GF-D8 (cell line): ENCODE measurements around the gene LUM.

Source experiments
- DNase-seq: peaks from one replicate; lab custom pipeline; 2025; lab: John Stamatoyannopoulos, UW

The LUM gene

GRCh38 chr12:91111366-91112325, at the start of gene LUM:
TSS of gene LUM (minus strand) at chr12:91111494. CDS start at chr12:91108979, 2,515 bp downstream.
- DNase-seq, result no peak

- no peak for DNase-seq
These were observed 49.7 kb upstream of the LUM start for GRCh38 chr12:91161009-91161408.

GRCh38 chr12:91155990-91156389, 44.7 kb upstream of the LUM start:
- no peak for DNase-seq

- no peak for DNase-seq
These were observed 42.8 kb upstream of the LUM start for GRCh38 chr12:91154131-91154530.

- no peak for DNase-seq
These were observed 32.8 kb upstream of the LUM start for GRCh38 chr12:91144053-91144452.

- no peak for DNase-seq
These were observed 31.9 kb upstream of the LUM start for GRCh38 chr12:91143206-91143605.

- DNase-seq, result no peak
These were observed 30.9 kb upstream of the LUM start for GRCh38 chr12:91142221-91142631.

- DNase-seq, result no peak
These were observed 29.0 kb upstream of the LUM start for GRCh38 chr12:91140026-91140931.

- DNase-seq, result no peak
These were observed 28.0 kb upstream of the LUM start for GRCh38 chr12:91139286-91139685.

GRCh38 chr12:91138337-91138920, 27.1 kb upstream of the LUM start:
- DNase-seq, result no peak

GRCh38 chr12:91133871-91134270, 22.6 kb upstream of the LUM start:
- no peak for DNase-seq

- no peak for DNase-seq
These were observed 18.5 kb upstream of the LUM start for GRCh38 chr12:91129662-91130362.

- DNase-seq, result no peak
These were observed 16.5 kb upstream of the LUM start for GRCh38 chr12:91127751-91128150.

GRCh38 chr12:91127306-91127705, 16.0 kb upstream of the LUM start:
- no peak for DNase-seq

- no peak for DNase-seq
These were observed 15.2 kb upstream of the LUM start for GRCh38 chr12:91126516-91126915.

- no peak for DNase-seq
These were observed 12.1 kb upstream of the LUM start for GRCh38 chr12:91123236-91123916.

- DNase-seq, result no peak
These were observed 9.5 kb upstream of the LUM start for GRCh38 chr12:91120781-91121180.

- no peak for DNase-seq
These were observed 7.8 kb upstream of the LUM start for GRCh38 chr12:91119089-91119488.

- DNase-seq, result no peak
These were observed 2.3 kb upstream of the LUM start for GRCh38 chr12:91113621-91114020.

- DNase-seq, result no peak
These were observed 876 bp downstream of the LUM start for GRCh38 chr12:91110311-91110924.
